Chondrocyte (in vitro differentiated cells): ENCODE results near the gene RPS3. TPM values are rescaled to one million over a fixed set of nuclear protein-coding genes. Genes with fewer than 3 reads are reported as not detected.
A peak's percentile ranks its signal among the peaks of the same experiment; 100 is the strongest.
"Not testable (repeated sequence)": the region's sequence is repeated elsewhere in the genome, so short reads cannot be mapped to it uniquely, and the experiment has no call there.

Experiments
- DNase-seq: peaks from one replicate; pipeline ENCODE4 v3.0.0; 2021; ENCODE audit warnings: mixed read lengths, low spot score
- H3K27ac Mint-ChIP-seq: one replicate; pipeline ENCODE4 v1.8.0; 2021; ENCODE audit warnings: mild to moderate bottlenecking, moderate library complexity, mixed read lengths; ENCODE audit not compliant: unreplicated experiment
- H3K27me3 Mint-ChIP-seq: 2 replicates; pipeline ENCODE4 v1.8.0; 2021; ENCODE audit warnings: low read depth, mixed read lengths
- H3K36me3 Mint-ChIP-seq: 2 replicates; pipeline ENCODE4 v1.8.0; 2021; ENCODE audit warnings: low read depth, mixed read lengths
- H3K4me1 Mint-ChIP-seq: 2 replicates; pipeline ENCODE4 v1.8.0; 2021; ENCODE audit warnings: low read depth, mild to moderate bottlenecking, mixed read lengths
- H3K4me3 Mint-ChIP-seq: one replicate; pipeline ENCODE4 v1.8.0; 2021; ENCODE audit warnings: mild to moderate bottlenecking, moderate library complexity, mixed read lengths; ENCODE audit not compliant: unreplicated experiment
- H3K9me3 Mint-ChIP-seq: 2 replicates; pipeline ENCODE4 v1.8.0; 2021; ENCODE audit warnings: low read depth, mixed read lengths
- total RNA-seq: library from RNA; stranded (reverse); gene quantifications from 3 replicates; pipeline ENCODE4 v1.2.1, GENCODE V29; 2021
- TF ChIP-seq, protein P1 (sequence below): fragments of 200-600 bp; sonication (generic); IDR thresholded peaks from 2 replicates; pipeline ENCODE4 v1.5.0; 2021; ENCODE audit warnings: antibody characterized with exemption, mild to moderate bottlenecking, moderate library complexity

RPS3 gene
- total RNA-seq, 1 donor from 2014 or later: 1,466 TPM

GRCh38 chr11:75365711-75366181 is 33.6 kb upstream of the RPS3 start:
- DNase-seq: no peak

DNA sequence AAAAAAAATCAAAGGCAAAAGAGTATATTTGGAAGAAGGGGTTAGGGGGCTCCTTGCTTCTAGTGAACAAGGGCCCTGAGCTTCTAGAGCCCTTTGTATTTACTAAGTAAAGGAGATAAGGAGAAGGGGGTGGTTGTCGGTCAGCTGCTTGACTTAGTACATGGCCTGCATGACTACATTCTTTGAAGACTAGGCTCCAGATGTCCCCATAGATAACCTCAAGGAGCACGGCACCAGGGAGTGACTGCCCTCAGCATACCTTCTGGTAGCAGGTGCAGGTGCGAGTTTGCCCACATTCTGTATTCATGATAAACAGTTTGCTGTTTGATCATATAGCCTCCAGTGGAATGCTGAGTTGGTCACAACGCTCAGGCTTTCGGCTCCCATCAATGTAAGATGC is 32.5 kb upstream of the RPS3 start:
- not testable (repeated sequence) for H3K27me3 Mint-ChIP-seq, H3K9me3 Mint-ChIP-seq, H3K4me3 Mint-ChIP-seq, H3K36me3 Mint-ChIP-seq, H3K27ac Mint-ChIP-seq, DNase-seq, H3K4me1 Mint-ChIP-seq

More at GRCh38 chr11:75365711-75366181, 33.6 kb upstream of the RPS3 start:
- Mint-ChIP-seq H3K4me1 (peaks cover 3% of the 10 kb centered on the region), H3K27me3 (no peaks in the 10 kb centered on the region), H3K36me3 (peaks cover 2% of the 10 kb centered on the region), H3K27ac (peak overlapping the region; percentile 9), H3K9me3 (peaks cover 2% of the 10 kb centered on the region), H3K4me3 (no peak overlapping the region)
- TF ChIP-seq, protein P1, sequence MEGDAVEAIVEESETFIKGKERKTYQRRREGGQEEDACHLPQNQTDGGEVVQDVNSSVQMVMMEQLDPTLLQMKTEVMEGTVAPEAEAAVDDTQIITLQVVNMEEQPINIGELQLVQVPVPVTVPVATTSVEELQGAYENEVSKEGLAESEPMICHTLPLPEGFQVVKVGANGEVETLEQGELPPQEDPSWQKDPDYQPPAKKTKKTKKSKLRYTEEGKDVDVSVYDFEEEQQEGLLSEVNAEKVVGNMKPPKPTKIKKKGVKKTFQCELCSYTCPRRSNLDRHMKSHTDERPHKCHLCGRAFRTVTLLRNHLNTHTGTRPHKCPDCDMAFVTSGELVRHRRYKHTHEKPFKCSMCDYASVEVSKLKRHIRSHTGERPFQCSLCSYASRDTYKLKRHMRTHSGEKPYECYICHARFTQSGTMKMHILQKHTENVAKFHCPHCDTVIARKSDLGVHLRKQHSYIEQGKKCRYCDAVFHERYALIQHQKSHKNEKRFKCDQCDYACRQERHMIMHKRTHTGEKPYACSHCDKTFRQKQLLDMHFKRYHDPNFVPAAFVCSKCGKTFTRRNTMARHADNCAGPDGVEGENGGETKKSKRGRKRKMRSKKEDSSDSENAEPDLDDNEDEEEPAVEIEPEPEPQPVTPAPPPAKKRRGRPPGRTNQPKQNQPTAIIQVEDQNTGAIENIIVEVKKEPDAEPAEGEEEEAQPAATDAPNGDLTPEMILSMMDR: no peak

DNA sequence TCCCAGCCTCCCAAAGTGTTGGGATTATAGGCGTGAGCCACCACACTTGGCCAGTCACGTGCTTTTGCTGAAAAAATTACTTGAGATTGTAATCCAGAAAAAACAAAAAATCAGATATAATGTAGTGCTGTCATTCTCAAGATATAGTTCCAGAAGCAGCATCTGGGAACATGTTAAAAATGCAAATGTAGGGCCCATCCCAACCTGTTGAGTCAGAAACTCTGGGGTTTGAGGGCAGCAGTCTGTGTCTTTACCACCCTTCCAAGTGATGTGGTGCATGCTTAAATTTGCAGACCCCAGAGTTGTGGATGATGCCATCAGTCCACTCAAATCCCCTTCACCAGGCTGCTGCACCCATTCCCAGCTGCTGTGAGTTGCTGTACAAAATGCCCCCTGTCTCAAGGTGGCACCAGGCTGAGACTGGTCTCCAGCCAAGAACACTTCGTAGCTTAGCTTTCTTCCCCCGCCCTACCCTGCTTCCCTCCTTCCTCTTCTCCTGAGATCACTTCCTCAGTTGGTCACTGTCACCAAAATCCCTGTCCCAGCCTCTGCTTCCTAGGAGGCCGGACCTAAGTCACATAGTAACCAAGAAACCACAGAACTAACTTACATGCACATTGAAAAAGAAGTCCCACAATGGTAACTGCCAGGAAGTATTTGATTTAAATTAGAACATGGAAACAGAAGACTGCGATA is 29.6 kb upstream of the RPS3 start:
- H3K27ac Mint-ChIP-seq: no peak overlapping the region
- H3K4me3 Mint-ChIP-seq: no peak overlapping the region
- H3K4me1 Mint-ChIP-seq: peaks cover 10% of the 10 kb centered on the region
- H3K36me3 Mint-ChIP-seq: peaks cover 2% of the 10 kb centered on the region
- TF ChIP-seq, protein P1: no peak
- H3K9me3 Mint-ChIP-seq: peaks cover 2% of the 10 kb centered on the region
- no peak for DNase-seq
- H3K27me3 Mint-ChIP-seq: no peaks in the 10 kb centered on the region

- DNase-seq: no peak
- Mint-ChIP-seq H3K27ac (no peak overlapping the region), H3K4me1 (peaks cover 7% of the 10 kb centered on the region), H3K4me3 (no peak overlapping the region), H3K9me3 (peaks cover 2% of the 10 kb centered on the region), H3K27me3 (no peaks in the 10 kb centered on the region), H3K36me3 (peaks cover 2% of the 10 kb centered on the region)
- TF ChIP-seq, protein P1: no peak
Observed at GRCh38 chr11:75371949-75372876, 27.1 kb upstream of the RPS3 start.

GRCh38 chr11:75373201-75373600 is 26.1 kb upstream of the RPS3 start:
- DNase-seq: no peak
- H3K4me1 Mint-ChIP-seq: peaks cover 7% of the 10 kb centered on the region

More at GRCh38 chr11:75373201-75373600, 26.1 kb upstream of the RPS3 start:
- Mint-ChIP-seq H3K36me3 (peaks cover 2% of the 10 kb centered on the region), H3K9me3 (peaks cover 2% of the 10 kb centered on the region), H3K27me3 (no peaks in the 10 kb centered on the region), H3K4me3 (no peak overlapping the region), H3K27ac (no peak overlapping the region)
- TF ChIP-seq, protein P1: no peak
